NK-92 (cell line): ENCODE data around the gene PYGL.
"Not testable (repeated sequence)": the region's sequence is repeated elsewhere in the genome, so short reads cannot be mapped to it uniquely, and the experiment has no call there.

Source experiments
- DNase-seq: peaks from one replicate; lab custom pipeline; 2025; ENCODE audit not compliant: unreplicated experiment; lab: John Stamatoyannopoulos, UW

PYGL gene

GRCh38 chr14:50955373-50956043 is 11.2 kb upstream of the PYGL start:
- no peak for DNase-seq

GRCh38 chr14:50954811-50955372 is 10.6 kb upstream of the PYGL start:
- no peak for DNase-seq

- no peak for DNase-seq
These were observed 9.2 kb upstream of the PYGL start for GRCh38 chr14:50953502-50953901.

GRCh38 chr14:50951032-50951431 is 6.7 kb upstream of the PYGL start:
- DNase-seq = no peak

- DNase-seq = no peak
These were observed 3.9 kb upstream of the PYGL start for GRCh38 chr14:50948205-50948604.

GRCh38 chr14:50947446-50947845 is 3.2 kb upstream of the PYGL start:
- no peak for DNase-seq

GRCh38 chr14:50946234-50946935 is 2.1 kb upstream of the PYGL start:
- no peak for DNase-seq

- no peak for DNase-seq
These were observed 547 bp upstream of the PYGL start for GRCh38 chr14:50944647-50945413.

- DNase-seq = no peak
These were observed 881 bp downstream of the PYGL start for GRCh38 chr14:50943261-50943942.

- DNase-seq = not testable (repeated sequence)
These were observed 2.6 kb downstream of the PYGL start for GRCh38 chr14:50941638-50942037.

- DNase-seq = no peak
These were observed 3.1 kb downstream of the PYGL start for GRCh38 chr14:50941151-50941550.

GRCh38 chr14:50937800-50938199 is 6.5 kb downstream of the PYGL start:
- DNase-seq = no peak

- DNase-seq = no peak
These were observed 7.0 kb downstream of the PYGL start for GRCh38 chr14:50937325-50937724.

GRCh38 chr14:50936882-50937281 is 7.4 kb downstream of the PYGL start:
- no peak for DNase-seq

GRCh38 chr14:50936016-50936340 is 8.3 kb downstream of the PYGL start:
- DNase-seq = no peak

- DNase-seq = no peak
These were observed 8.9 kb downstream of the PYGL start for GRCh38 chr14:50935126-50936015.

GRCh38 chr14:50932592-50933495 is 11.4 kb downstream of the PYGL start:
- DNase-seq = no peak

GRCh38 chr14:50932156-50932555 is 12.1 kb downstream of the PYGL start:
- no peak for DNase-seq

GRCh38 chr14:50931559-50931958 is 12.7 kb downstream of the PYGL start:
- no peak for DNase-seq
